NCI-H2171 treated with DMSO at 0.1 percent for 48 hours (cell line): ENCODE results near the gene ST7.
A peak's percentile ranks its signal among the peaks of the same experiment; 100 is the strongest.
"Not testable (repeated sequence)": the region's sequence is repeated elsewhere in the genome, so short reads cannot be mapped to it uniquely, and the experiment has no call there.

Source experiments
- DNase-seq: peaks from one replicate; lab custom pipeline; 2025; lab: John Stamatoyannopoulos, UW

Gene ST7

DNA sequence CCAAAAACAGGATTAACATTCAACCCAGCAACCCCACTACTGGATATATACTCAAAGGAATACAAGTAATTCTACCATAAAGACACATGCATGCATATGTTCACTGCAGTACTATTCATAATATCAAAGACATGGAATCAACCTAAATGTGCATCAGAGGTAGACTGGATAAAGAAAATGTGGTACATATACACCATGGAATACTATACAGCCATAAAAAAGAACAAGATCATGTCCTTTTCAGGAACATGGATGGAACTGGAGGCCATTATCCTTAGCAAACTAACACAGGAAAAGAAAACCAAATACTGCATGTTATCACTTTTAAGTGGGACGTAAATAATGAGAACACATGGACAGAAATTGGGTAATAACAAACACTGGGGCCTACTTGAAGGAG lies 77.5 kb downstream of the ST7 start:
- DNase-seq = not testable (repeated sequence)

DNA sequence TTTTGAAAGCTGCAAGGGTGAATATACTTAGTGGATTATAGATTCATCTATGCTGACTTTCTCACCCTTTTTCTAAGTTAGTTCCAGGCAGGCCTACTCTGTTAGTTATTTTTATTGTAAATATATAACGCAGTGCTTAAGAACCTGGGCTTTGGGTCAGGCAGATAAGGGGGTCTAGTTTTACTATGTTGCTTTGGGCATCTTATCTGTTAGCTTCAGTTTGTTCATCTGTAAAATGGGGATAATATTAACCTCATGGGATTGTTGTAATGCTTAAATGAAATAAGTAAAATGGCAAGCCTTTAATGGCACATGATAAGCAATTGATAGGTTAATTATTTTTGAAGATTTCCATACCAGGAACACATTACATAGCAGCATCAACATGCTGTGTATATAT lies 79.5 kb downstream of the ST7 start:
- DNase-seq = no peak

DNA sequence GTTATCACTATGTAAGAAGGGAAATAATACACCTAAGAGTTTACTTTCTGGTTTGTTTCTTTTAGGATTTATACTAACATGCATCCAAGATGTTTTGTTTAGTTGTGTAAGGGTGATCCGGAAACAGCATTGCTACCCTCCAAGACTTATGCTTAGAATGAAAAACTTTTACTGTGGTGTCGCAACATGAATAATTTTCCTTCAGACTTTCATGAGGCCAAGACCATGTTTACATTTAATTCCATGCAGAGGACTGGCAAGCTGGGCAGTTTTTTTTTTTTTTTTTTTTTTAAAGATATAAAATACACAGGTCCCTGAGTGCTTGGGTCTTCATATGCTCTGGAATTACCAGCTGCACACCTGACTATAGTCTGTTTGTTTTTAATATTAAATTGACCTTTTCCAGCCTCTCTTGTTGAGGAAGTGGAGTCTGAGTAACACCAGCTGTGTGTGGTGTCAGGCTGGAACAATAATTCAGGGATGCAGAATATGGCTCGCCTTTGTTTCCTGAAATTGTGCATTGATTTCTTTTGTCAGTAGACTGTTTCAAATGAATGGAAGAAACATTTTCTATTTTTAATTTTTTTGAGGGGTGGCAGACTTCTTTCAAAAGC lies 81.7 kb downstream of the ST7 start:
- peak; percentile 37 for DNase-seq

DNA sequence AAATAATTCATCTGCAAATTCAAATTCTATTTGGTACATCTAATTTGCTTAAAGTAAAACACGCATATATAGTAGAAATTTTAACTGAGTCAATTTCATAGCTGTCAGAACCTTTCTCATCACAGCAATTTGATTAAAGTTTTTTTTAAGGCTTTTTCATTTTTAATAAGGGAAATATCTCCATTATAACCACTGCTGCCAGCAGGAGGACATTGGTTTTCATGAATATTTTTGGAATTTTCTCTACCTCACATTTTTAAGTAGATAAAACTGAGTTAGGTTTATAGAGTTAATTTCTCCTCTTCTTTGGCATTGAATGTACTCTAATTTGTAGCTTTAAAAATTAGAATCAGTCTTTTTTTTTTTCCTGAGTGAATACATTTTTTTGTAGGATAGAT lies 82.2 kb downstream of the ST7 start:
- no peak for DNase-seq

DNA sequence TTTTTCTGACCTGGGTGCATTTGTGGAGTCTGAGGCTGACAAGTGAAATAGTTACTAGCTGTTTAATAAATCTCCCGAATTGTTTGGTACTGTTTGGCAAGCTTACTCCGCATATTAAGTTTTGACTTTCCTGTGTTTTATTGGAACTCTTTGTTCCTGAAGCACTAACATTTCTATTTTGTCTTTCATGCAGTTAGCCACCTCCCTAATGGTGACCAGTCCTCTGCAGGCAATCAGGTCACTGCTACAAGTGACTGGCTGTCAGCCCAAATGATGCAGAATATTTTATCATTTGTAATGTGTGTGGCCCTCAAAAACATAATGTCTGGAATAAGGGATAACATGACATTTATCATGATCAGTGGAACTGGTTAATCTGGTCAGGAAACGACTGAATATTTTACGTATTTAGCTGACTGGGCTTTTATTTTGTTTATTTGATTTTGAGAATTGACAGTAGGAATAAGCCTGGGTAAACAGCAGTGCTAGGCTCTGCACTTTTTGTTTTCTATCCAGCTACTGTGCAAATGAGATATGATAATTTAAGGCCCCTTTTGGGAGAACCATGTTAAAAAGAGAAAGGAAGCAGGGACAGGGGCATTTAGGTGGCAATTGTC lies 82.9 kb downstream of the ST7 start:
- DNase-seq = no peak

DNA sequence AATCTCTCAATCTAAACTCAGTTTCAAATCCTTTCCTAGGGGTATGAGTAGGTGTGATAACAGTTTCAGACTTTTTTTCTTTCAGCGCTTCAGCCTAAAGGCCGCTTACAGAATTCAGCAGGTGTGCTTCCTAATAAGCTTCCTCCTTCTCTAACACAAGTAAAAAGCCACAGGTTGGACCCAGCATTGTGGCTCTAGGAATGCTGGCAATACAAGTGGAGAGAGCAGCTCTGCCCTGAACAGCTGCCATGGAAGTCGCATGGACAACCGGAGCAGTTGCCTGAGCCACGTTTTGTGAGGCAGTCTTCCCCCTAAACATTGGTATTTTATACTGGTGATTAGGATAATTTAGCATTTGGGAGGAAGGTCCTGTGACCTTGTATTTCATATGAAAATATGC lies 83.5 kb downstream of the ST7 start:
- no peak for DNase-seq

DNA sequence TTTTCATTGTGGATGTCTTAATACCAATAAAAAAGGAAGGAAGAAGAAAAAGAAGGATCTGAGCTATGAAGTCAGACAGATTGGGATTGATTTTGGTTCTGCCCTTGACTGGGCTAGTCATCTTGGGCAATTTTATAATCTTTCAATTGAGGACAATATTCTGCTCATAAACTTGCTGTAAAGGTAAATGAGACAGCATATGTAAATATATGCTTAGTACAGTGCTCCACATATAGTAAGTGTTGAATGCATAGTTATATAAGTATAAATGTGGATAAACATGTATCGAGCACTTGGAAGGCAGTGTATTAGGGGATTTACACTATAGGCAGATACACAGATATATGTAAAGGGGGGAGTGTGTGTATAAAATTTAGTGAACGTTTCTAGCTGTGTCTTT lies 85.1 kb downstream of the ST7 start:
- no peak for DNase-seq

DNA sequence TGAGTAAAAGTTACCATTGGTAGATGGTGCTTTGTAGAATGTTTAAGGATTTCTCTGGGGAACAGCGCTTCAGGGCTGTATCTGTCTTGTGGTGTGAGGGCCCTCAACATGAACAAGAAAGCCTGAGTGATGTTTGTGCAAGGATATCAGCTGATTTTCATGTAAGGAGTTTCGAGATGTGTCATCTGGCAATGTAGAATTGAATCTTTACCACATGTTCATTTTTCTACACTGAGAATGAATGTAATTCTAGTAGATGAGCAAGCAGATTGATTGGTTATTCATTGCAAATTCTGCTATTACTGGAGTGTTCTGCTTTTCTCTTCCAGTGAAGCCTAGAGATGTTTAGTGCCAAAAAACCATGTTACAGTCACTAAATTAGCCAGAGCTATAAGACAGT lies 87.7 kb downstream of the ST7 start:
- DNase-seq = peak; percentile 46

DNA sequence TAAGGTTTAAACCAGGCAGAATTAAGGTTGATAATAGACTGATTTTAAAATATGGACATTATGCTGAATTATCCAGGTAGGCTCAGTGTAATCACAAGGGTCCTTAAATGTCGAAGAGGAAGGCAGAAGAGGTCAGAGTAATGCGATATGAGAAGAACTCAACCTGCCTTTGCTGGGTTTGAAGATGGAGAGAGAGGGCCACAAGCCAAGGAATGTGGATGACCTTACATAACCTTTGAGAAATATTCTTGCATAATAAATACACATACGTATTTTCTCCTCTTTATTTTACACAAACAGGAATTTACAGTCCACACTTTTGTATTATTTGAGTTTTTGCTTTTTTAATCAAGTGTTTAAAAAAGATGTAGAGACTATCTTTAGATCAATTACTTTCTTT lies 88.5 kb downstream of the ST7 start:
- DNase-seq = no peak

DNA sequence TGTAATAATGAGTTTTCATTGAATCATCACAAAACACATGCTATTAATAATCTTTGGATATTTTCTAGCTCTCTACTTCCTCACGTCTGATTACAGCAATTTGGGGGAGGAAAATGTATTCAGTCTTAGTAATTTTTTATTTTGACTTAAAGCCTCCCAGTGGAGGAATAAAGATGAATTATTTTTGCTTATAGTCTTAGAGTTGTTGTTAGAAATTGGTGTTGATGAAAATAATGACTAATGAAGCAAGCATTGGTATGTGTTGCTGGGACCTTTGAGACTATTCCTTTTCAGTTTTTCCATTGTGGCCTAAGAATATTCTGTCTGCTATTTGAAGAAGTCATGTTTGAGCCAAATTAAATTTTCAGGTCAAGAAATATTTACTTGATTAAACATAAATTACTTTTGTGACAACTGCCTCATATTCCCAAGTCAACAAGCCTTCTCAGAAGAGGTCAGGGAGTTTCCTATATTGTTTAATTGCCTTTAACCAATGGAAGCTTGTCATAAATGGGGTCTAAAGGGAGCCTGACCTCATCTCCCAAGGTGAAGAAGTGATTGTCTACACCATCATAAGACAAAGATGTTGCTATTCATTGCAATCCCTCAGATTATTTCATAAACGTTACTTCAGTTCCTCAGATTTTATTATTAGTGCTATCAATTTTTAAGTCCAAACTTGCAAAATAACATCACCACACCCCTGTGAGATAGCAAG lies 90.0 kb downstream of the ST7 start:
- DNase-seq = no peak

DNA sequence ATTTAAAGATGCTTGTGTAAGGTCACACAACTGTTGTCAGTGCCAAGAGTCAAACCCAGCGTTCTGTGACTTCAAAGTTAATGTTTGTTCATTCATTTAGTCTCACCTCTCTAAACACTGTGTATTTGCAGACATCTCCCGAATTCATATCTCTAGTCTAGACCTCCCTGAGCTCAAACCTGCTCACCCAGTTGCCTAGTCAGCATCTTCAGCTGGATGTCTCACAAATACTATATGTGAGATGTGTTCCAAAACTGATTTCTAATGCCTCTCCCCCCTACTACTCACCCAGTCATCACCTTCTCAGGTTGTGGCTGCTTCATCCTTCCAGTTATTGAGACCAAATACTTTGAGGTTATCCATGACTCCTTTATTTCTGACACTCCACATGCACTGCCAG lies 91.4 kb downstream of the ST7 start:
- DNase-seq = no peak

DNA sequence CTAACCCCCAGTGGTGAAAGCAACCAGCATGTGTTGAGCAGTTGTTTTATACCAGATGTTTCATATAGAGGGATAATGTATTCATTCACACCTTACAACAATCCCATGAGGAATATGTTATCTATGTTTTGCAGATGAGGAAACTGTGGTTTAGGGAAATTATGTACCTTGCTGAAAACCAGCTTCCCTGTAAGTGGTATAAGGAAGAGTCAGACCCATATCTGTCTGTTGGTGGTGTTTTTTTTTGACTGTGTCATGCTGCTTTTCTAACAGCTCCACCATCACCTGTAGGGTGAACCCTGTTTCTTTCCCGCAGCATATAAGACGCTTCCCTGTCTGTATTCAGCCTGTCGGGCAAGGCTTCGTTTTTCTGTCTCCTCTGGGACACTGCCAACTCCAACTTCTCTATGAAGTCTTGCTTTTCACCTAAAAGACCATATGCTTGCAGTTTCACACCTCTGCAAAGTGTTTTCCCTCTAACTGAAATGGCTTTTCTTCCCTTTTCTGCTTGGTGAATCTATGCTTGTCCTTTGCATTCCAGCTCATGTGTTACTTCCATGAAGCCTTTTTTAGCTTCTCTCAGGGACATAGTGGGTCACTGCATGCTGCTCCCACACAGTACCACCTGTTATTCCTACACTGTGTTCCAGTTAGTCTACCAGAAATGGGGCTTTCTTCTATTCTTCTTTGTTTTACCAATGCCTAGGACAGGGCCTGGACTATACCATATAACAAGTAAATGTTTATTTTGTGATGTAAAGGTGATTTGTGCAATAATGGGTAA lies 92.8 kb downstream of the ST7 start:
- no peak for DNase-seq

DNA sequence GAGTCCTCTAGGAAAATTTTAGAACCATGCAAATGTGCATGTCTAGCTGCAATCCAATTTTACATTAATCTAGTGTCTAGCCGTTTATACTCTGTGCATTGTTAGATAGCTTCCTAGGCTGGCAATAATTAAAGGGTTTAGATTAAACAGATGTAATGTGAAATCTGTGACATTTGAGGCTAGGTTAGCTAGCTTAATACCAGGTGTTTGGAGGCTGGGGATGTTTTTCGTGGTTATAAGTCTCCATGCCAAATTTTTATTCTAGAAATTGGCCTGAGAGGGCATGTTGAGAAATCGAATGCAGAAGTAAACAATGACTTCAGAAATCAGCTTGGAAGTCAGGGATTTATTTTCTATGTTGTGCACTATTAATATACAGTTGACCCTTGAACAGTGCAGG lies 94.2 kb downstream of the ST7 start:
- no peak for DNase-seq

DNA sequence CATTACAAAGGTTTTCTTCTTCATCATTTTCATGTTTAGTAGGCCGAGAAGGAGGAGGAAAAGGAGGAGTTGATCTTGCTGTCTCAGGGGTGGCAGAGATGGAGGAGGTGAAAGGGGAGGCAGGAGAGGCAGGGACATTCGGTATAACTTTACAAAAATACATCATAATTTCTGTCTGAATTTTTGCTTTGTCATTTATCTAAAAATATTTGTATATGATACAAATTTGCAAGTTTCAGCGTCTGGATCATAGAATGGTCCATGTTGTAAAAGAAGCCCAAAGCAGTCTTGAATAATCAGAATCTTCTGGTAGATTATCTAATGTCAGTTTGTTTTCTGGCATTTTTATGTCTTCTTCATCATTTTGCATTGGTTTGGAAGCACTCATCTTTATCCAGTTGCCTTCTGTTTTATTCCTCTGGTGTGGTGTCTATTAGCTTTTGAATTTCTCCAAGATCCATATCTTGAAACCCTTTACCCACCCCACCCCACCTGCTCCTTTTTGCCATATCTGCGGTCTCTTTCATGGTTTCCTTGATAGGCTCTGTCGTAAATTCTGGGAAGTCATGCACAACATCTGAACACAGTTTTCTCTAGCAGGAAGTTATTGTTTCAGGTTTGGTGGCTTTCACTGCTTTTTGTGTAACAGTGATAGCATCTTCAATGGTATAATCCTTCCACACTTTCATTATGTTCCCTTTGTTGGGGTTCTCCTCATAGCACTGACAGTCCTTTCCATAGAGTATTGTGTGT lies 95.0 kb downstream of the ST7 start:
- DNase-seq = no peak

DNA sequence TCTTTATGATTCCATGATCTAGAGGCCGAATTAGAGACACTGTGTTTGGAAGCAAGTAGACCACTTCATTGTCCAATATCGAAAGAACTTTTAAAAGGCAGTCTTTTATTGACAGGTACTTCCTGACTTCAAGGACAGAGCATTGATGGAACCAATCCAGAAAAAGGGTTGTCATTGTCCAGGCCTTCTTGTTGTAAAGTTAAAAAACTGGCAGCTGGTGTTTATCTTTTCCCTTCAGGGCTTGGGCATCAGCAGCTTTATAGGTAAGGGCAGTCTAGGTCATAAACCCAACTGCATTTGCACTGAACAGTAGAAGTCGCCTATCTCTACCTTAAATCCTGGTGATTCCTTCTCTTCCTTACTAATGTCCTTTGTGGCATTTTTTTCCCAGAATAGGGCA lies 95.6 kb downstream of the ST7 start:
- no peak for DNase-seq

DNA sequence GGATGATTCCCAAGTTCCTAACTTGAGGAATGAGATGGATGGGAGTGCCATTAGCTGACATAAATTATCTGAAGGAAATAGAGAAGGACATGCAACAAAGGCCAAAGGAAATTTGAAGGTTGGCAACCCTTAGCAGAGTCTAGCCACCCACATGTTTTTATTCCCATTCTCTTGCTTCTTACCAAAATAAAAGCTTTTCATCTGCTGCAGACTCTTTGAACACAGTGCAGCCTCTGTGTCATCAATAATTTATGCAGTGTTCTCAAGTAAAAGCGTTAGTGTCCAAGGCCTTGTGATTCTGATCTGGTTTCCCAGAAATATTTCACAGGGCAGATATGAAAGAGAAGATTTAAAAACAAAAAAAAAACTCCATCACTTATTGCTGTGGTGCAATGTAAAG lies 98.5 kb downstream of the ST7 start:
- no peak for DNase-seq

DNA sequence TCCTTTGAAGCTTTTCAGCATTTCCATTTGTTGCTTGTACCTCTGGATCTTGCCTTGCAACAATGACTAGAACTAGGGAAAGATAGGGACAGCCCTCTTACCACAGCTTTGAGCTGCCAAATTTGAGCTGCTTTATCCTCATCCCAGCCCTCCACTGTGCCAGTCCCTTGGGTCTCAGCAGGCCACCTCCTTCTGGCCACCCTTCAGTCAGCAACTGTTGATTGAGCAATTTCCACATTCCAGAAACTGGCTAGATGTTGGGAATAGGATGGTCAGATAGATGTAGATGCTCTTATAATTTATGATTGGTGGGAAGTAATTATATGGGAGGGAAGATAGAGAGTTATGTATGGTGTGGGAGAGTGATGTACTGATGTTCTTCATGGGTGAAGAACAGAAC lies 100.1 kb downstream of the ST7 start:
- DNase-seq = no peak

DNA sequence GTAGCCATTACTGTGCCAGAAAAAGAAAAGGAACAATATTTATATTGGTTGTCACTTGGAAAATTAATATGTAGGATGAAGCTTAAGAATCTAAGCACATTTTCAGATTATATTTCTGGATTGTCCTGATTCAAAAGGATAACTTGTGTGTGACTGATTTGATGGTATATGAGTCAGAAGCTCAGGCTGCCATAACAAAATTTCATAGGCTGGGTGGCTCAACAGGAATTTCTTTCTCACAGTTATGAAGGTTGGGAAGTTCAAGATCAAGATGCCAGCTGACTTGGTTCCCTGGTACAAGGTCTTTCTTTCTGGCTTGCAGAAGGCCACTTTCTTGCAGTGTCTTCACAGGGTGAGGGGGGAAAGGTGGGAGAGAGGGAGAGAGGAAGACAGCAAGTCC lies 108.5 kb downstream of the ST7 start:
- no peak for DNase-seq

DNA sequence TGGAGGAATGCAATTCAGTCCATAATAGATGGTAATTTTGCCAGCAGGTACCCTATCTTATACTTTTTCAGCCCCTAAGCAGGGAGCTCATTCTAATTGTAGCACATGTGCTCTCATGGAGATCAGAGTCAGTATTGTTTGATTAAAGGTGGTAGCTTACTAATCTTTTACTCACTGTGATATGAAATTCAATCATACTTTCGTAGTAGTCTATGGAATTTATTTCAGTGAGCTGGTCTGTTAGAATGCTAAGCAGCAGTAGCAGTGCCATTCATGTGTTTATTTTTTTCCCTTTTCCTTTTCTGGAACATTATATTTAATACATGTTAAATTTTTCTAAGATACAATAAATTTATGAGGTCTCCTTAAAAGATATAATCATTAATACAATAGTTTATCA lies 109.0 kb downstream of the ST7 start:
- DNase-seq = no peak

DNA sequence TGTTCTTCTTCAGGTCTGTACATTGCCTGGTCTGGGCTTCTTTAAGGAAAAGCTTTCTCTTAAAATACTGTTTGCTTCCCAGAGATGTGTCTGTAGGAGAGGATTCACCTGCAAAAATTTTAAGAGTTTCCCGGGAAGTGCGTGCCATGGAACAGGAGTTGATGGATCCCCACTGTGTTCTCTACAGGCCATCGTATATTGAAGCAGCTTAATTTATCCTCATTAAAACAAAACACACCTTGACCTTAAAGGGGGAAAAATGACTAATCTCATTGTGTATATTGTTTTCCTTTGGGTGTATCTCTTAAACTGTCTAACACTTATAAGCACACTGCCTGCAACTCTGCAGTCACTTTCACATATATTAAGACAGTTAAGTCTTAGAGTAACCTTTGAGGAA lies 111.4 kb downstream of the ST7 start:
- no peak for DNase-seq

DNA sequence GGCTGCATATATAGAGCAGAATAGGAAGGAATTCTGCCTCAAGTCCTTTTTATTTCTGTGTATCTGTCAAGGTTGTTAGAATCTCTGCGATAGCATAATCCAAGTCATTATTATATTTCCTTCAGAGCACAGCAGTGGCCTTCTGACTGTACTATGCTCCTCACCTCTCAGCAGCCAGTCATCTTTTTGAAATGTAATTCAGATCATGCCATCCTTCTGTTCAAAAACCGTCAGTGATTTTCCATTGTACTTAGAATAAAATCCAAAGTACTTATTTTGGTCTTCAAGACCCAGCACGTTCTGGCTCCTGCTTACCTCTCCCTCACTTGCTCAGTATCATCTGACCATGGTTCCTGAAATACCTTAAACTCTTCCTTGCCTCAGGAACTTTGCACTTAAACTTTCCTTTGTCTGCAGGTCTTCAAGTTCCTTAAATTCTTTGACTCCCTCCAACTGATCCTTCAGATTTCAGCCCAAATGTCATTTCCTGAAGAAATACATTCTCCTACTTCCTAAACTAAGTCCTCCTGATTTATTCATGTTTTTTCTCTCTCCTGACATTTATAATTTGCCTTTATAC lies 112.4 kb downstream of the ST7 start:
- DNase-seq = no peak

DNA sequence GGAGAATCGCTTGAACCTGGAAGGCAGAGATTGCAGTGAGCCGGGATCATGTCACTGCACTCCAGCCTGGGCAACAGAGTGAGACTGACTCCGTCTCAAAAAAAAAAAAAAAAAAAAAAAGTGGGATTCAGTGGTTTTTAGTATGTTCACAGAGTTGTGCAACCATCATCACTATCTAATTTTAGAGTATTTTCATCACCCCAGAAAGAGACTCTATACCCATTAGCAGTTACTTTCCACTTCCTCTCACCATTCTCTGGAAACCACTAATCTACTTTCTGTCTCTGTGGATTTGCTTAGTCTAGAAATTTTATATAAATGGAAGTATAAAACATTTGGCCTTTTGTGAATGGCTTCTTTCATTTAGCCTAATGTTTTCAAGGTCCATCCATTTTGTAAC lies 113.4 kb downstream of the ST7 start:
- no peak for DNase-seq
